ENCODE results near the gene PPM1B. TPM values are rescaled to one million over a fixed set of nuclear protein-coding genes. Genes with fewer than 3 reads are reported as not detected.

PPM1B gene
- total and polyA plus RNA-seq, 10 of the 15 experiments (the other 5 are each of a cell fraction or from before 2014, with no cell fraction given): 12.5 to 53.4 (median 33.7) TPM

GRCh38 chr2:44130441-44130840 is 38.2 kb upstream of the PPM1B start (continued):
- TF ChIP-seq CEBPZ (IDR thresholded peaks at IDR 0.05; ENCODE audit: low read depth, low read length): no peak

GRCh38 chr2:44131177-44131576 is 37.5 kb upstream of the PPM1B start:
- CTCF ChIA-PET: no interaction called here
- FAIRE-seq (no peak), ATAC-seq (no peak), DNase-seq (ENCODE audit: low read depth, low spot score) (no peak)
- BruUV-seq (replicated peaks): no TSS peak
- no peak overlapping the region for H3K27ac ChIP-seq (ENCODE audit: control insufficient read depth, insufficient read depth)
- H4K20me1 ChIP-seq (ENCODE audit: control insufficient read depth, insufficient read depth): no peaks in the 10 kb centered on the region
- RAD21 ChIA-PET (ENCODE audit: unreplicated experiment): no interaction called here
- H3K9ac ChIP-seq (ENCODE audit: control insufficient read depth, insufficient read depth, low read length): no peak overlapping the region
- H3K4me2 ChIP-seq (ENCODE audit: control insufficient read depth, insufficient read depth): no peak overlapping the region
- no peaks in the 10 kb centered on the region for H3K79me2 ChIP-seq (ENCODE audit: control insufficient read depth, insufficient read depth, low read length)
- POLR2A ChIA-PET: no interaction called here
- intact Hi-C loops (cut with micrococcal nuclease; ENCODE audit: unreplicated experiment) (no loop called here), in situ Hi-C loops (cut with MboI) (no loop called here)
- no peak overlapping the region for H3K4me3 ChIP-seq
- SMC1A ChIA-PET (ENCODE audit: uncharacterized antibody, unreplicated experiment): interaction anchor here (1.1 to 1.2 kb wide), 2 partner anchors 9 to 14 kb away, joined by 3 to 5 read pairs; no protein-coding TSS in a partner anchor
- no peak overlapping the region for H2AFZ ChIP-seq (ENCODE audit: control insufficient read depth, low read depth, low read length)
- no peak for TF ChIP-seq RBBP5 (conservative IDR thresholded peaks at IDR 0.05)
- no peak for TF ChIP-seq CUX1 (IDR thresholded peaks at IDR 0.05; ENCODE audit: insufficient replicate concordance, low read depth, low read length)
- TF ChIP-seq CHD4 (IDR thresholded peaks at IDR 0.05): no peak
- TF ChIP-seq IRF5 (IDR thresholded peaks at IDR 0.05; ENCODE audit: borderline replicate concordance): no peak
- TF ChIP-seq KLF5 (IDR thresholded peaks at IDR 0.05; ENCODE audit: partially characterized antibody): no peak
- TF ChIP-seq SMAD1 (IDR thresholded peaks at IDR 0.05; ENCODE audit: low read depth, partially characterized antibody): no peak
- TF ChIP-seq EZH2 (IDR thresholded peaks at IDR 0.05; ENCODE audit: borderline replicate concordance, control insufficient read depth, low read depth, low read length): no peak
- no peak for TF ChIP-seq SP1 (IDR thresholded peaks at IDR 0.05; ENCODE audit: low read depth, low read length)
- TF ChIP-seq STAT3 (IDR thresholded peaks at IDR 0.05; ENCODE audit: low read depth, low read length): no peak
- no peaks in the 10 kb centered on the region for H3K36me3 ChIP-seq (ENCODE audit: control insufficient read depth in 2 of 2, insufficient read depth in 2 of 2, low read length in 1 of 2)
- no peaks in the 10 kb centered on the region for H3K27me3 ChIP-seq (replicated peaks in 1 of 2; ENCODE audit: control insufficient read depth in 2 of 2, insufficient read depth in 2 of 2, low read length in 1 of 2)
- H3K9me3 ChIP-seq (replicated peaks; ENCODE audit: control insufficient read depth, insufficient read depth, low read length): no peaks in the 10 kb centered on the region
- no peaks in the 10 kb centered on the region for H3K4me1 ChIP-seq (ENCODE audit: control insufficient read depth, insufficient read depth, low read length)

All from GM12878 (cell line).